Caki2 (cell line): Measurements from ENCODE around the gene GASK1A. TPM values are rescaled to one million over a fixed set of nuclear protein-coding genes. Genes with fewer than 3 reads are reported as not detected.
"Not testable (repeated sequence)": the region's sequence is repeated elsewhere in the genome, so short reads cannot be mapped to it uniquely, and the experiment has no call there.

Experiments used
- DNase-seq: peaks from one replicate; pipeline ENCODE4 v3.0.0-alpha.2; 2015; ENCODE audit warnings: low read depth
- in situ Hi-C: cut with HindIII; loops from 2 replicates; pipeline ENCODE4 v1.10.0; 2016; ENCODE audit warnings: low sequenced_read_pairs, low pct_unique_long_range_greater_than_20kb, mixed read lengths
- total RNA-seq: library from RNA; depleted of rRNA; stranded (reverse); fragments of >200 nt; shearing (Covaris generic); gene quantifications from 2 replicates; pipeline ENCODE4 v1.2.3, GENCODE V29; 2014; ENCODE audit warnings: low replicate concordance; rRNA removed

The GASK1A gene
- 0.24 TPM in 1 of 2 replicates, not detected in the other for total RNA-seq

DNA sequence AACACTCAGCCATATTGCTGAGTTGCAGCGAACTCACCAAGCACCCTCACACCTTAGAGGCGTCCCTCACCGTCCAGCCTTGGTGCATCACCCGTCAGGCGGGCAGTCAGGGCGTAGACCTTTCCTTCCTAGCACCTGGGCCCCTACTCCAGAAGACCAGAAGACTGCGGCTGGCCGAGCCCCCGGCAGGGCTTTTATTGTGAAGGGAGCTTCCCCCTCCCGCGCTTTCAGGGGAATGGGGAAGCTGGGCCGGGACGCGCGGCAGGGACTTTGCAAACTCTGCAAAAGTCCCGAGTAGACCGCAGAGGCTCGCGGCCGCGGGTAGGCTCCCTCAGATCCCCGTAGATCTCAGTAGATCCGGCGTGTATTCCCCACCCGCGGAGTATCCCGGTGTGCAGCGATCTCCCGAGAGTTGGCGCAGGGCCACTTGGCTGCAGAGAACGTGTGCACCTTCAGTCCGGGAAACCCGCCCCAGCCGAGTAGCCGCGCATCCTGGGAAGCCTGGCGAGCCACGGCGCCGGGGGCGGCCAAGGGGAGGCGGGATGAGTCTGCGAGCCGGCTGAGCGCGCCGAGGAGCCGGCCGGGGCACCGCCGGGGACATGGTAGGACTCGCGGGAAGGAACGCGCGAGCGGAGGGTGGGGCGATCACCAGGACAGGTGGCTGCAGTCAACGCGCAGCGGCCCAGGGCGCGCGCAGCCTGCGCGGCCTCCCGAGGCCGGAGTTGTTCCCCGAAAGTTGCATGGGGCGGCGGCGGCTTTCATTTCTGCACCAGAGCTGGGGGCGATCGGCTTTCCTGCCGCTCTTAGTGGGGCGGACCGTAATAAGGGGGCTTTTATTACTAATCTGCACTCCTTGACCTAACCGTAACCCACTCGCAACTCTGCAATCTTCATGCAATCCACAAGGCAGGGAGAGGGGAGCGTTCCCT, at the start of gene GASK1A:
GASK1A (plus strand) TSS at position 268 of the 929 bp plus-strand sequence; CDS start at position 600, 332 bp downstream.
- in situ Hi-C loops: no loop called here
- peak; percentile 1 for DNase-seq

DNA sequence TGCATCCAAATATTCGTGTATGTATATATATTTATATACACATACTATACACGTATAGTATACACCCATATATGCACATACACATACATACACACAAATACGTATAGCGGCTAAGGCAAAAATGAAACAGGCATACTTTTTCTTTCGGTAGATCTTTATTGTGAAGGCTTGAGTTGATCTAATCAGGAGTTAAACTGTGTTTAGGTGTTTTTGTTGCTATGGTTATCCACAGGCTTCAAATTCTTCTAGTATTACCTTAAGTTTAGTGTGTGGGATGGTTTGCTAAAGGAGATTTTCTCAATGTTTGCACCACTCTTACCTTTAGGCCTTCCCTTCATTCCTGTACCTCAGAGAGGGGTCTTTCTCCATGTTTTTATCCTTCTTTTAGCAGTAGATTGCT, 45.0 kb upstream of the GASK1A start:
- DNase-seq: no peak
- in situ Hi-C loops: no loop called here

DNA sequence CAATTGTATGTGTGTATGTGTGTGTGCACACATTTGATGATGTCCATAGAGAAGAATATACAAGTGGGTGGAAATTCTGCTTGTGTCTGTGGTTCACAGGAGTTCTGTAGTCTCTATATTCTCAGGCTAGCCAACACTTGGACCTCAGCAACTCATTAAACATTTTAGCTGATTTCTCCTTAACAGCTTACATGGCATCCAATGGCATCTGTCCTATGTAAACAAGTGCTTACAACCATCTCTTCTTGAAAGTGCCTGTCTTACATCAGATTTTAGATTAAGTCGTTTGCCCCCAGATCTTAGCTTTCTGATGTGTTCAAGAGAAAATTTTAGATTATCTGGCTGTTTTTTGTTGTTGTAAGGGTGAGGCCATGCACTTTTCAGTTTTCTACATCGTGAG, 44.2 kb upstream of the GASK1A start:
- in situ Hi-C loops: no loop called here
- no peak for DNase-seq

DNA sequence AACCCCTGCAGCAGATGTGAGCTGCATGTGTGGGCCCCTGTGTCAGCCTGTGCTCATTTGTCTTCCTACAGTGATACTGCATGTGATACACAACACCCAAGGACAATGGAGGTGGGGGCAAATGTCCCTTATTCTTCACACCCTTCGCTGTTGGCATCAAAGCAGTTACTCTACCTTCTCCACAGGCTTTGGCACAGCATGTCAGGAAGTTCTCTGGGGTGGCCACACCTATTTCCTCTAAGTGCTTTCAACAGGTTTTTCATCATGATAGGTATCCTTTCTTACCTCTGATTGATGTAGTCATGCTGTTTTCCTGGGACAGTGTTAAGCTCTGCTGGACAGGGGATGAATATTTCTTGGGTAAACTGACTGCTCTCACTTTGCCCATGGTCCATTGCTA, 43.6 kb upstream of the GASK1A start:
- no peak for DNase-seq
- in situ Hi-C loops: no loop called here

DNA sequence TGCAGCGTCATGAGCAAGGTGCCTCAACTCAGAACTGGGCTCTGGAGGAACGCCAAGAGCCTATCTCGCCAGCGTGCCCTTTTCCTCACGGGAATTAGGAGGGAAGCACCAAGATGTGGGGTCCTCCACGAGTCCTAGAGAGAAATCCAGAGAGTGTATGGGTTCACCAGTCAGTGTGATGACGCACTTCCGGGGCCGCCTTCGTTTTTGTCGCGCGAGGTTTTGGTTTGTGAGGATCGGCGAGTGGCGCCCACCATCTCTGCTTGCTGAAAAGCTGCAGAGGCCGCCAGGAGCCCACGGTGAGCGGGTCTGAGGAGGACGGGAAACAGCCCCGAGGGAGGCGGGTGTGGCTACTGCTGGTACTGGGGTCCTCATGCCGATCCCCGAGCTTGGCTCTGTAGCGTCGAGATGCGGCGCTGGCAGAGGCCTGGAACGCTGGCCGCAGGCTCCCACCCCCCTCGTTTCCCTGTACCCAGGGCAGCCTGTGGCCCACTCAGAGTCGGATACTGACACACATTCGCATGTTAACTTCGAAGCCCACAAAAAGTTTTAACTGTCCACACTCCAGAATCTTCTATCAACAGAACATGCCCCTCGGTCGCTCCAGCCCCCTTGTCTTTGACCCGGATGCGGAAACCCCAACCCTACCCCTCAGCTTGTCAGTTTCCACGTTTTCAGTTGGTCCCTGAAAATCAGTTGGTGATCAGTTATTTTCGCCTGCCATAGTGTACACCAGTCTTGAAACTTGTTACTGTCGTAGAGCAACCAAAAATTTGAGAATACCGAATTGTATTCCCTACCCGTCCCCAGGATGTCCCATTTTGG, 42.7 kb upstream of the GASK1A start:
- DNase-seq: no peak
- in situ Hi-C loops: no loop called here

DNA sequence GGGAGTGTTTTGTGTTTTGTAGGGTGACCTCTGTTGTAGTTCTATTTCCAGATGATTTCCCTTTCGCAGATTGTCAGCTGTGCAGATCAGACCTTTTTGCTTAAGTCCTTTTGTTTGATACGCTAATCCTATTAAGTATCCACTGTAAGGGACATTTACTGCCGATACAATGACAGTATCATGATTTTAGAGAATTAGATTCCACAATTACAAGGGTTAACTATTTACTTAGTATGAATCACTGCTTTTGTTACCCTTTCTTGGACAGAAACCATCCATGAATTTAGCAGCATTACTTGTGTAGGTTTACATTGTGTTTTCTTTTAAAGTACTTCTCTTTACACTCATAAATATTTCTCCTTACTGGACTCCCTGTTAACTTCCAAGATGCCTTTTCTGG, 41.8 kb upstream of the GASK1A start:
- DNase-seq: no peak
- in situ Hi-C loops: no loop called here

DNA sequence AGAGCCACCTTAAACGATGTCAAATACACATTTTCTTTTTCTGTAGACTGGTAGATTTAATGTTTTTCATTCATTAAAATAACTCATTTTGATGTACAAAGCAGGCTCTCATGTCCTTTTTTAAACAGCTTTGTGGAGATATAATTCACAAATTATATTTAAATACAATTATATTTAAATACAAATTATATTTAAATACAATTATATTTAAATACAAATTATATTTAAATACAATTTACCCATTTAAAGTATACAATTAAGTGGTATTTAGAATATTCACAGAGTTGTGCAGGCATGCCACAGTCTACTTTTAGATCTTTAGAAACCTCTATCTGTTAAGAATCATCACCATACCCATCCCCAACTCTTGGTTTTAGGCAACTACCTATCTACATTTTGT, 36.4 kb upstream of the GASK1A start:
- in situ Hi-C loops: no loop called here
- no peak for DNase-seq

DNA sequence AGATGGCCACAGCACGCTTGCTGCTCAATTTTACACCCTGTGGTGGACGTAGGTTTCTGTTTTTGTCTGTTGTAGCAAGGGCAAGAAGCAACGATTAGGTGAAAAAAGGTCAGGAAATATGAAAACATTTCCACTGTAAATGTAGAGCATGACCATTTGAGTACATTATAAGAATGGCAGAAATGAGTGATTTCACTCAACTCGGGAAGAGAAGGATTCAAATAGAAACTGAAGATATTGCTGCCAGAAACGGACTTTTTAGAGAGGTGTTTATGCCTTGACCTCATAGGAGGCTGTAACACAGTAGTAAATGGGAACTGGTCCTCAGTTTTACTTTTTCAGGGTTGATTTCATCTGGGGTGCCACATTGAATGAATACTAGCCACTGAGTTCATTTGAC, 33.1 kb upstream of the GASK1A start:
- no peak for DNase-seq
- in situ Hi-C loops: no loop called here

DNA sequence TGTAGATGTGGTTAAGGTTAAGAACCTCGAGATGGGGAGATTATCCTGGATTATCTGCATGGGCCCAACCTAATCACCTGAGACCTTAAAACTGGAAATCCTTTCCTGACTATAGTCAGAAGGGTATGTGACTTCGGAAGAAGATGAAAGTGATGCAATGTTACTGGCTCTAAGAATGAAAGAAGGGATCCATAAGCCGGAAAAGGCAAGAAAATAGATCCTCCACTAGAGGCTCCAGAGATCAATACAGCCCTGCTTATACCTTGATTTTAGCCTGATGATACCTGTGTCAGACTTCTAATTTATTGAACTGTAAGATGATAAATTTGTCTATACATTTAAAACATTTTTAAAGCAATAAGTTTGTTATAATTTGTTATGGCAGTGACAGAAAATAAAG, 21.5 kb upstream of the GASK1A start:
- no peak for DNase-seq
- in situ Hi-C loops: no loop called here

DNA sequence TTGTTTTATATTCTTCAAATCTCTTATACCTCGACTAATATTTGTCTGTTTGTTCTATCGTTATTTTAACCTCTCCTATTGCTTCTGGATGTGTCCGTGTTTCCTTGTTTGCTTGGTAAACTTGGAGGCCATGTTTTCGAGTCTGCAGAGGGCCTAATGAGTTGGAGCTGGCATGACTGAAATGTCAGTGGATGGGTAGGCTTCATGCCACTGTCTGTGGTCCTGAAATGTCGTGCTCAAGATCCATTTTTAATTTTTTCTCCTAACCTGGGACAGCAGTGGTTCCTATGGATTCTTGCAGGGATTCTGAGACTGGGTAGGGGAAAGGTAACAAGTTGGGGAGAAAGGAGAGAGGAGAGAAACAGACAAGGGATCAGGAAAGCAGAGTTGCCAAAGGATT, 18.8 kb upstream of the GASK1A start:
- peak; percentile 6 for DNase-seq
- in situ Hi-C loops: no loop called here

DNA sequence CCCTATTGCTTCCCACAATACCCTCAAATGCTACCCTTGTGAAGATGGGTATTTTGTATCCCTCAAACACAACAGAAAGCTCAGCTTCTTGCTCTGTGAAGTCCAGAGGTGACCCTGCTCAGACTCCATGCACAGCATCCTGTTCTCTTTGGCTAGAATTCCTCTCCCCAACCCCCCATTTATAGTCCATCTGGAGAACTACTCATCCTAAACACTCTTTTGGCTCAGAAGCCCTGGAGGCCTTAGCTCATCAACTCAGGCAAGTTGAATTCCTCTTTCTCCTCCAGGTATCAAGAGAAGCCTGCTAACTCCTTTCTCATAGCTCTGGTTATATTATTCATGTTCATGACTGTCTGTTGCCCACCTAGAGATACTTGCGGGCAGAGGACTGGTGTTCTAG, 18.3 kb upstream of the GASK1A start:
- DNase-seq: no peak
- in situ Hi-C loops: no loop called here

DNA sequence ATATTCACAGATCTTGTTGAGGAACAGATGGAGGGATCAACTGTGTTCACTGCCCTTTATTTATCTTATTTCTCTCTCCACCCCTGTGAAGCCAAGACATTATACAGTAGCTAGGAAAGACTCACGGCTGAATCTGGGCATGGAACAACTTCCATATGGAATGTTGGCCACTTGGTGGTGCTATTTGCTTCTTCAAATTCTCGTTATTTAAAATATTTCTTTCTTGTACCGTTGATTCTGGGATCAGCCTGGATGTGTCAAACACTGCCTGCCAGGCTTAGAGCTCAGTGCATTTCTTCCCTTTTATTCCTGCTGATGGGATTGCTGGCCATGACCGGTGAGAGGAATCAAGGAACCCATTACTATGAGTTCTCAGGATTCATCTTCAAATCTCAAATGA, 17.5 kb upstream of the GASK1A start:
- peak; percentile 23 for DNase-seq
- in situ Hi-C loops: no loop called here

DNA sequence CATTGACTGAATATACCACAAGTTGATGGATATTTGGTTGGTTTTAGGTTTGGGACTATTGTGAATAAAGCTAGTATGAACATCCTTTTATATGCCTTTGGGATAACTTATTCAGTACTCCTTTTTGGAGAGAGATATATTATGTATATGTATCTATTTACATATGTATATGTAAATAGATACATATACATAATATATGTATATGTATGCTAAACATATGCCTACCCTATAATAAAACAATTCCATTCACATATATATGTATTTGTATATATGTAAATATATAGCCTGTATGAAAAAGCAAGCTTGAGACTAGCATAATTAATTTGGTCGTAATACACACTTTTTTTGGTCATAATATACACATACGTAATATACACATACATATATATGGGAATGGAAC, 15.8 kb upstream of the GASK1A start:
- in situ Hi-C loops: no loop called here
- no peak for DNase-seq

DNA sequence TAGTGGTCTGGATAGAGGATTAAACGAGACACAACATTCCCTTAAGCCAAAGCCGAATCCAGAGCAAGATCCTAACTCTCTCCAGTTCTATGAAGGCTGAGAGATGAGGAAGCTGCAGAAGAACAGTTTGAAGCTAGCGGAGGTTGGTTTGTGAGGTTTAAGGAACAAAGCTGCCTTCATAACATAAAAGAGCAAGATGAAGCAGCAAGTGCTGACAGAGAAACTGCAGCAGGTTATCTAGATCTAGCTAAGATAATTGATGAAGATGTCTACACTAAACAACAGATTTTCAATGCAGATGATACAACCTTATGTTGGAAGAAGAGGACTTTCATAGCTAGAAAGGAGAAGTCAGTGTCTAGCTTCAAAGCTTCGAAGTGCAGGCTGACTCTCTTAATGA, 14.8 kb upstream of the GASK1A start:
- in situ Hi-C loops: no loop called here
- no peak for DNase-seq

DNA sequence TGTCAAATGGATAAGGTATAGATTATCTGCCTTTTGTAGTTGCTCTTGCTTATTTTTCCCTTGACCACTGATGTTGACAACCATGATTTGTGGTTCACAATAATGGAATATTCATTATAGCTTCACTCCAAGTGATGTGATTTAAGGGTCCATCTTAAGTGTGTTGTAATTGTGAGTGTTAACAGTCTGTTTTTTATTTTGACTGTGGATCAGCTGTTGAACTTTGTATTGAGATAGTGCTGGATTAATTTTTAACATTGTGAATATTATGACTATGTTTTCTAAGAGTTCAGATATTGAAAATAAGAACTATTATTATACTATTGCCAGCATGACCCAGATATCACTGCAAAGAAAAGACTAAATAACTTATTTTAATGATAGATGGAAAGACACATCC, 8.6 kb upstream of the GASK1A start:
- in situ Hi-C loops: no loop called here
- DNase-seq: no peak

DNA sequence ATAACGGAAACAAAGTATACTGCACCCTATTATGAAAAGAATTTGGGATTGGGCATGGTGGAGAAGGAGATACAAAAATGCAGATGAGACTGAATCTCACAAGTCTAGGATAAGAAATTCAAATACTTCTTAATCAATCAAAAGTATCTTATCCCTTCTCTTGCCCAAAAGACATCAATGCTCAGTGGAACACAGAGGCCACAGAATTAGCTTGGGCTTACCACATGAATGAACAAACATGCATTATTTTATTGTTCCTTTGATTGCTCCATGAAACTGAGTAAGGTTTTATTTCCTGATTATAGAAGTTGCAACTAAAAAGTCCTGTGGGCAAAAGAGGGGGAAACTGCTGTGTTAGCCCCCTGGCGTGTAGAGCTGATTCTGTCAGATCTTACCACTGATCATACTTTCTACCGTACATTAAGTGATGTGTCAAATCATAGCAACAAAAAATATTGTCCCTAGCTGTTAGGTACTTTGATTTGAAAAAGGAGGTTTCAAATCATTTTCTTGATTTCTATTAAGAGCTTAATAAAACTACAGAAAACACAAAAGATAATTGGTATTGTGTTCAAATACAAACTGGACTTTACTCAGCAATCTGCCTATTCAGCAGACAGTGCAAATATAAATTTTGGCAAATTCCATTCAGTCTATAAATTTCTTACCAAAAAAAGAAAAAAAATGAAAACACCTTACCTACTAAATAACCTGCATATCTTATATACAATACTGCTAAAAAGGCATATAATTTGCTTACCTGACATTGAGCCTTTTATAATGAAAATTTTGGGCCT, 7.9 kb upstream of the GASK1A start:
- in situ Hi-C loops: no loop called here
- DNase-seq: no peak

DNA sequence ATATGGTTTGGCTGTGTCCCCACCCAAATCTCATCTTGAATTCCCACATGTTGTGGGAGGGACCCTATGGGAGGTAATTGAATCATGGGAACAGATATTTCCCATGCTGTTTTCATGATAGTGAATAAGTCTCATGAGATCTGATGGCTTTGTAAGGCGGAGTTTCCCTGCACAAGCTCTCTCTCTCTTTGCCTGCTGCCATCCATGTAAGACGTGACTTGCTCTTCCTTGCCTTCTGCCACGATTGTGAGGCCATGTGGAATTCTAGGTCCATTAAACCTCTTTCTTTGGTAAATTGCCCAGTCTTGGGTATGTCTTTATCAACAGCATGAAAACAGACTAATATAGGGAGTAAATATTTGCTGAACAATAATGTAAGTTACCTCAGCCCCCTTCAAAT, 4.2 kb upstream of the GASK1A start:
- DNase-seq, in situ Hi-C loops: not testable (repeated sequence)

DNA sequence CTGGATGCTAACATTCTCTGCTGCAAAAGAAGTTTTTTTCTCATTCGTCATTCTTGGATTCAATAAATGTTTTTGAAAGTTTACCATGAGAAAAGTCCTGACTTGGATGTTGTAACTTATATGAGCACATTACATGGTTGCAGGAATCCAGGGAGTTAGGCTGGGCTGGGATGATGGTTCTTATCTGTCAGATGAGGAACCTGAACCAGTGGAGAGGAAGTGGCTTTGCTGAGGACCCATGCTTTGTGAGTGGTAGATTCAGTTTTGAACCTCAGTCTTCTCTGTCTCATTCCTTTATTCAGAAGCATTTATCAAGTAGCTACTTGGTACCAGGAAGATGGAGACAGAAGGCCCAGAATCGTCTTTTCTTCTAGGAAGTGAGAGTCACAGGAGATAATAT, 3.7 kb upstream of the GASK1A start:
- in situ Hi-C loops: no loop called here

DNA sequence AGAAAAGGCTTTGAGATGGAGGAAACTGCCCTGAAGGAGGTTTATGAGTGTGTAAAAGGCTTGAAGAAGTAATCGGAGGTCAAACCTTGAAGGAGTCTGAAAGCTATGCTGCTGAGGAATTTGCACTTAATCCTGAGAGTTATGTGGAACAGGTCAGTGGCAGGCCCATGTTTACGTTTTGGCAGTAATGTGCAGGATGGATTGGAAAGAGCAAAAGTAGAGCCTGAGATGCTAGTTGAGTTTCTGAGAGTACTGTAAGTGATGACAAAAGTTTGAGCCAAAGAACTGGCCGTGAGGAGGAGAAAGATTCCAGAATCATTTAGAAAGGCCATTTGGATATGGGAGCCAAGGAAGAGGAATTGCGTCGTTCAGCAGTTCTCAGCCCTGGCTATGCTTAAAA, 3.2 kb upstream of the GASK1A start:
- in situ Hi-C loops: no loop called here
- DNase-seq: no peak

More for the DNA sequence above, 3.7 kb upstream of the GASK1A start:
- no peak for DNase-seq
